Measurements from ENCODE around the gene GMPPA. TPM values are rescaled to one million over a fixed set of nuclear protein-coding genes. Genes with fewer than 3 reads are reported as not detected.

GMPPA gene
- total and polyA plus RNA-seq, 9 of the 15 experiments (the other 6 are each of a cell fraction or from before 2014, with no cell fraction given), result 7.0 to 101 (median 66.7) TPM

GRCh38 chr2:219525533-219526232 lies 27.0 kb downstream of the GMPPA start (continued):
- no peak for TF ChIP-seq RBBP5 (IDR thresholded peaks at IDR 0.05; ENCODE audit: borderline replicate concordance, insufficient read depth, low read length, poor library complexity, severe bottlenecking)
- TF ChIP-seq ETV5 (CRISPR knock-in tag; IDR thresholded peaks at IDR 0.05; ENCODE audit: low read depth), result peak; percentile 57; the same call in 1 of the 2 replicates
- TF ChIP-seq NFIC (IDR thresholded peaks at IDR 0.05), result peak; percentile 80
- no peak for TF ChIP-seq CGGBP1 (CRISPR knock-in tag; IDR thresholded peaks at IDR 0.05)
- peak; percentile 53 for TF ChIP-seq ETV1 (tag; conservative IDR thresholded peaks at IDR 0.05; ENCODE audit: low read depth)
- TF ChIP-seq UBTF (IDR thresholded peaks at IDR 0.05; ENCODE audit: borderline replicate concordance in 1 of 2, low read depth in 2 of 2, low read length in 2 of 2), result peak in 1 of 2 experiments; percentile 86; a peak in 2 of 4 replicates
- peak; percentile 96 for TF ChIP-seq RNF2 (IDR thresholded peaks at IDR 0.05)
- peak; percentile 52 for TF ChIP-seq ZFX (CRISPR knock-in tag; IDR thresholded peaks at IDR 0.05)
- TF ChIP-seq FOXJ2 (tag; IDR thresholded peaks at IDR 0.05), result no peak
- peak; percentile 93 for TF ChIP-seq SMARCA4 (IDR thresholded peaks at IDR 0.05)
- TF ChIP-seq PATZ1 (CRISPR knock-in tag; IDR thresholded peaks at IDR 0.05; ENCODE audit: borderline replicate concordance), result no peak
- peak; percentile 96 for TF ChIP-seq ARID1B (IDR thresholded peaks at IDR 0.05)
- TF ChIP-seq MIER1 (IDR thresholded peaks at IDR 0.05; ENCODE audit: low read depth), result peak; percentile 54; the same call in 1 of the 2 replicates
- 0 out of 4 replicates have a peak, but pooled peaks of 1 of the 2 experiments have one; percentile 49 for TF ChIP-seq ETV6 (IDR thresholded peaks at IDR 0.05; ENCODE audit: borderline replicate concordance in 1 of 2, low read depth in 2 of 2, low read length in 1 of 2)
- TF ChIP-seq ETV6 (CRISPR knock-in tag; IDR thresholded peaks at IDR 0.05; ENCODE audit: borderline replicate concordance), result no peak
- peak; percentile 81 for TF ChIP-seq MTA2 (IDR thresholded peaks at IDR 0.05; ENCODE audit: low read depth)
- TF ChIP-seq CCNT2 (IDR thresholded peaks at IDR 0.05; ENCODE audit: borderline replicate concordance, extremely low read depth, insufficient read length, low read depth, low read length), result peak; percentile 97
- TF ChIP-seq ATF1 (CRISPR knock-in tag; IDR thresholded peaks at IDR 0.05), result no peak
- TF ChIP-seq ATF1 (tag; IDR thresholded peaks at IDR 0.05), result peak; percentile 24; the same call in 1 of the 2 replicates
- TF ChIP-seq PRDM10 (IDR thresholded peaks at IDR 0.05; ENCODE audit: partially characterized antibody), result peak; percentile 8

Data from K562 (cell line).